HCT116 (cell line): ENCODE data around the gene NIPAL1. TPM values are rescaled to one million over a fixed set of nuclear protein-coding genes. Genes with fewer than 3 reads are reported as not detected.

ENCODE experiments used
- ATAC-seq: fragments of 200-7000 bp; cut with Tn5 transposase; 2 replicates; pipeline ENCODE4 v1.9.1; 2020; ENCODE audit warnings: mild to moderate bottlenecking, moderate library complexity
- BruUV-seq: library from RNA; stranded (reverse); fragments of 400-500 nt; replicated peaks from 2 replicates; lab custom pipeline; 2021; lab: Mats Ljungman, UMichigan
- CTCF ChIA-PET: fragments of 300-600 bp; sonication (Branson Sonifier 250); formaldehyde crosslinking; loops from one replicate; lab custom pipeline; 2021; ENCODE audit warnings: antibody characterized with exemption; lab: Charles Lee
- POLR2A ChIA-PET: fragments of 300-600, 350-600 bp; sonication (Branson Sonifier 250); formaldehyde crosslinking; loops from one replicate; lab custom pipeline; 2021; ENCODE audit warnings: antibody characterized with exemption; lab: Charles Lee
- RAD21 ChIA-PET, 2 experiments: fragments of 300-600 bp; sonication (Branson Sonifier 250); formaldehyde crosslinking; loops; one replicate each; lab custom pipeline; 2023; ENCODE audit warnings: low total read pairs in 2 of 2; ENCODE audit not compliant: uncharacterized antibody in 2 of 2, unreplicated experiment in 2 of 2, low non-redundant PET in 1 of 2; lab: Charles Lee
- DNase-seq: peaks from one replicate; pipeline ENCODE4 v3.0.0-alpha.2; 2010; ENCODE audit warnings: low read depth, low spot score
- H2AFZ ChIP-seq: fragments of 200-600 bp; shearing (Covaris generic), sonication (generic); 2 replicates; pipeline ENCODE4 v1.6.1; 2017; ENCODE audit warnings: low read depth, mixed run types, mixed read lengths, antibody characterized with exemption, low read length; ENCODE audit not compliant: poor library complexity, severe bottlenecking
- H3K27ac ChIP-seq: 2 replicates; pipeline ENCODE4 v1.5.1; 2012; ENCODE audit warnings: low read depth, low read length
- H3K27me3 ChIP-seq: fragments of 200-600 bp; sonication (generic); 2 replicates; pipeline ENCODE4 v1.6.1; 2016; ENCODE audit warnings: mixed run types, low read length, mixed read lengths; ENCODE audit not compliant: insufficient read depth
- H3K36me3 ChIP-seq, 2 experiments: fragments of 200-500 bp in 1 of 2; fragments of 200-600 bp in 1 of 2; sonication (Bioruptor generic) in 1 of 2; sonication (generic) in 1 of 2; 2 replicates each; pipeline versions ENCODE4 v1.5.1 to v1.6.1; 2014 to 2016; ENCODE audit warnings: low read length in 2 of 2, inconsistent platforms in 1 of 2, mixed read lengths in 1 of 2, mixed run types in 1 of 2; ENCODE audit not compliant: insufficient read depth in 2 of 2, control insufficient read depth in 1 of 2
- H3K4me1 ChIP-seq, 2 experiments: fragments of 200-600 bp in 1 of 2; sonication (generic) in 1 of 2; 2 replicates each; pipeline versions ENCODE4 v1.5.1 to v1.6.1; 2012 to 2017; ENCODE audit warnings: low read length in 2 of 2, inconsistent platforms in 1 of 2, mild to moderate bottlenecking in 1 of 2, mixed read lengths in 1 of 2, mixed run types in 1 of 2, moderate library complexity in 1 of 2; ENCODE audit not compliant: insufficient read depth in 2 of 2, control insufficient read depth in 1 of 2
- H3K4me2 ChIP-seq: fragments of 200-600 bp; sonication (generic); 2 replicates; pipeline ENCODE4 v1.6.1; 2017; ENCODE audit warnings: mixed run types, low read length, mixed read lengths
- H3K4me3 ChIP-seq, 2 experiments: fragments of 200-600 bp in 1 of 2; sonication (generic) in 1 of 2; replicated peaks in 1 of 2; 2 replicates each; pipeline ENCODE4 v1.5.1; 2011 to 2016; ENCODE audit warnings: low read length in 2 of 2, control low read depth in 1 of 2, low read depth in 1 of 2, mild to moderate bottlenecking in 1 of 2, mixed read lengths in 1 of 2, mixed run types in 1 of 2
- H3K79me2 ChIP-seq: fragments of 200-600 bp; sonication (generic); 2 replicates; pipeline ENCODE4 v1.6.1; 2017; ENCODE audit warnings: mild to moderate bottlenecking, mixed run types, low read length, moderate library complexity, mixed read lengths; ENCODE audit not compliant: insufficient read depth
- H3K9ac ChIP-seq: fragments of 200-600 bp; sonication (generic); 2 replicates; pipeline ENCODE4 v1.6.1; 2016; ENCODE audit warnings: low read length, mixed read lengths
- H3K9me2 ChIP-seq: fragments of 200-600 bp; sonication (generic), shearing (Covaris generic); 2 replicates; pipeline ENCODE4 v1.6.1; 2017; ENCODE audit warnings: mixed run types, mild to moderate bottlenecking, moderate library complexity; ENCODE audit not compliant: insufficient read depth
- H3K9me3 ChIP-seq, 2 experiments: fragments of 200-500 bp in 1 of 2; fragments of 200-600 bp in 1 of 2; sonication (Bioruptor generic) in 1 of 2; sonication (generic) in 1 of 2; 2 replicates each; pipeline ENCODE4 v1.6.1; 2014 to 2017; ENCODE audit warnings: low read length in 2 of 2, mixed read lengths in 2 of 2, inconsistent platforms in 1 of 2, low read depth in 1 of 2, mild to moderate bottlenecking in 1 of 2, mixed run types in 1 of 2, moderate library complexity in 1 of 2; ENCODE audit not compliant: control insufficient read depth in 1 of 2, insufficient read depth in 1 of 2
- H4K20me1 ChIP-seq: fragments of 200-600 bp; sonication (generic), shearing (Covaris generic); 2 replicates; pipeline ENCODE4 v1.6.1; 2017; ENCODE audit warnings: mixed run types, mild to moderate bottlenecking, moderate library complexity; ENCODE audit not compliant: insufficient read depth
- CEBPB ChIP-seq: IDR thresholded peaks from 2 replicates; pipeline ENCODE4 v1.6.1; 2012; ENCODE audit warnings: low read depth
- ELF1 ChIP-seq: IDR thresholded peaks from 2 replicates; pipeline ENCODE4 v1.6.1; 2012; ENCODE audit warnings: low read depth, borderline replicate concordance
- EZH2 ChIP-seq: fragments of 200-600 bp; sonication (generic); IDR thresholded peaks from 2 replicates; pipeline ENCODE4 v1.6.1; 2017; ENCODE audit warnings: antibody characterized with exemption, mixed run types
- TCF7L2 ChIP-seq: IDR thresholded peaks from 2 replicates; pipeline ENCODE4 v1.7.0; 2011; ENCODE audit warnings: borderline replicate concordance, inconsistent platforms; ENCODE audit not compliant: insufficient read depth, insufficient read length; ENCODE audit errors: extremely low read depth
- YY1 ChIP-seq: IDR thresholded peaks from 2 replicates; pipeline ENCODE4 v1.6.1; 2011; ENCODE audit warnings: low read length, low read depth, moderate library complexity, mild to moderate bottlenecking; ENCODE audit not compliant: insufficient replicate concordance; ENCODE audit errors: extremely low read depth
- ZNF274 ChIP-seq: fragments of 200-500 bp; sonication (Bioruptor generic); IDR thresholded peaks from 2 replicates; pipeline ENCODE4 v1.6.1; 2014; ENCODE audit warnings: mild to moderate bottlenecking, low read depth, low read length, inconsistent platforms
- intact Hi-C: fragments of 100-400 bp; cut with micrococcal nuclease; formaldehyde crosslinking; loops from 2 replicates; pipeline ENCODE4 v1.10.0; 2022
- total RNA-seq: library from RNA; stranded (reverse); gene quantifications from one replicate; pipeline ENCODE4 v1.2.1, GENCODE V29; 2021; ENCODE audit not compliant: unreplicated experiment
- TF ChIP-seq, protein P1 (sequence below): IDR thresholded peaks from 2 replicates; pipeline ENCODE4 v1.6.1; 2012; ENCODE audit warnings: low read depth

Gene NIPAL1
- total RNA-seq, 1 experiment from 2014 or later: 7.0 TPM

DNA sequence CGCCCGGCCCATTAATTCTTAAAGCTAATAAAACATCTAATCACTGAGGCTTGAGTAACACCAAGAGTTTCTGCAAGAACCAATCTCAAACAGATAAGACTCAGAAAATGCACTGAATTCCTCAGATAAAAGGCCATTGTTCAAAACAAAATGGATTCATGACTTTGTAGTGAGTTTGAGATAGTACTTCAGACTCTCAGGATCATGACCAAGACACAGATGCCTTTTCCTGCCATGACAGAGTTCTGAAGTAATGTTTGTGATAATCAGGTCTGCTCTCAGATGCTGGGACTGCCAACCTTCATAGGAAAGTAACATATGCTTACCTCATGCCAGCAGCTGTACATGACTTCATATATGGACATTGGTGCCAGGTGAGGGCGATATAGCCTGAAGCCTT is 54.6 kb downstream of the NIPAL1 start:
- POLR2A ChIA-PET: no interaction called here
- no peak overlapping the region for H2AFZ ChIP-seq
- RAD21 ChIA-PET: no interaction called here
- no peaks in the 10 kb centered on the region for H3K9me3 ChIP-seq
- no peak for DNase-seq
- H3K9ac ChIP-seq: no peak overlapping the region
- TF ChIP-seq ZNF274 (no peak), CEBPB (no peak), YY1 (no peak), EZH2 (no peak), TCF7L2 (no peak), ELF1 (no peak)
- TF ChIP-seq, protein P1, sequence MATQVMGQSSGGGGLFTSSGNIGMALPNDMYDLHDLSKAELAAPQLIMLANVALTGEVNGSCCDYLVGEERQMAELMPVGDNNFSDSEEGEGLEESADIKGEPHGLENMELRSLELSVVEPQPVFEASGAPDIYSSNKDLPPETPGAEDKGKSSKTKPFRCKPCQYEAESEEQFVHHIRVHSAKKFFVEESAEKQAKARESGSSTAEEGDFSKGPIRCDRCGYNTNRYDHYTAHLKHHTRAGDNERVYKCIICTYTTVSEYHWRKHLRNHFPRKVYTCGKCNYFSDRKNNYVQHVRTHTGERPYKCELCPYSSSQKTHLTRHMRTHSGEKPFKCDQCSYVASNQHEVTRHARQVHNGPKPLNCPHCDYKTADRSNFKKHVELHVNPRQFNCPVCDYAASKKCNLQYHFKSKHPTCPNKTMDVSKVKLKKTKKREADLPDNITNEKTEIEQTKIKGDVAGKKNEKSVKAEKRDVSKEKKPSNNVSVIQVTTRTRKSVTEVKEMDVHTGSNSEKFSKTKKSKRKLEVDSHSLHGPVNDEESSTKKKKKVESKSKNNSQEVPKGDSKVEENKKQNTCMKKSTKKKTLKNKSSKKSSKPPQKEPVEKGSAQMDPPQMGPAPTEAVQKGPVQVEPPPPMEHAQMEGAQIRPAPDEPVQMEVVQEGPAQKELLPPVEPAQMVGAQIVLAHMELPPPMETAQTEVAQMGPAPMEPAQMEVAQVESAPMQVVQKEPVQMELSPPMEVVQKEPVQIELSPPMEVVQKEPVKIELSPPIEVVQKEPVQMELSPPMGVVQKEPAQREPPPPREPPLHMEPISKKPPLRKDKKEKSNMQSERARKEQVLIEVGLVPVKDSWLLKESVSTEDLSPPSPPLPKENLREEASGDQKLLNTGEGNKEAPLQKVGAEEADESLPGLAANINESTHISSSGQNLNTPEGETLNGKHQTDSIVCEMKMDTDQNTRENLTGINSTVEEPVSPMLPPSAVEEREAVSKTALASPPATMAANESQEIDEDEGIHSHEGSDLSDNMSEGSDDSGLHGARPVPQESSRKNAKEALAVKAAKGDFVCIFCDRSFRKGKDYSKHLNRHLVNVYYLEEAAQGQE: no peak
- H3K4me1 ChIP-seq: peaks cover 0 to 6% of the 10 kb centered on the region in 2 experiments; a peak in 1 of 4 replicates
- H3K4me3 ChIP-seq: no peak overlapping the region
- intact Hi-C loops: no loop called here
- CTCF ChIA-PET: no interaction called here
- ATAC-seq: 0 out of 2 replicates have a peak, but pooled peaks have one; percentile 49
- no peaks in the 10 kb centered on the region for H3K9me2 ChIP-seq
- H4K20me1 ChIP-seq: no peaks in the 10 kb centered on the region
- H3K4me2 ChIP-seq: no peak overlapping the region
- H3K27me3 ChIP-seq: no peaks in the 10 kb centered on the region
- BruUV-seq: no TSS peak
- H3K27ac ChIP-seq: no peak overlapping the region
- no peaks in the 10 kb centered on the region for H3K36me3 ChIP-seq
- no peaks in the 10 kb centered on the region for H3K79me2 ChIP-seq
